MM.1S (cell line): Measurements from ENCODE around the gene ANTKMT.

Experiments
- DNase-seq: peaks from one replicate; pipeline ENCODE4 v3.0.0-alpha.2; 2015
- H2AFZ ChIP-seq: fragments of 300-600 bp; sonication (generic); 2 replicates; pipeline ENCODE4 v1.6.0; 2016; ENCODE audit warnings: antibody characterized with exemption, low read length
- H3F3A ChIP-seq: fragments of 300-600 bp; sonication (generic); 2 replicates; pipeline ENCODE4 v1.6.1; 2016; ENCODE audit warnings: mild to moderate bottlenecking, antibody characterized with exemption, low read length, moderate library complexity, mixed read lengths; ENCODE audit not compliant: insufficient read depth
- H3K27ac ChIP-seq: fragments of 300-600 bp; sonication (generic); 2 replicates; pipeline ENCODE4 v1.5.1; 2016; ENCODE audit warnings: mild to moderate bottlenecking, low read length
- H3K27me3 ChIP-seq: fragments of 300-600 bp; sonication (generic); replicated peaks from 2 replicates; pipeline ENCODE4 v1.6.0; 2016; ENCODE audit warnings: low read length; ENCODE audit not compliant: insufficient read depth
- H3K36me3 ChIP-seq: fragments of 300-600 bp; sonication (generic); replicated peaks from 2 replicates; pipeline ENCODE4 v1.6.1; 2016; ENCODE audit warnings: mild to moderate bottlenecking, low read length, mixed read lengths; ENCODE audit not compliant: insufficient read depth
- H3K4me1 ChIP-seq: fragments of 300-600 bp; sonication (generic); 2 replicates; pipeline ENCODE4 v1.6.1; 2016; ENCODE audit warnings: low read length, mixed read lengths
- H3K4me2 ChIP-seq: fragments of 300-600 bp; sonication (generic); 2 replicates; pipeline ENCODE4 v1.6.0; 2016; ENCODE audit warnings: low read depth, low read length
- H3K4me3 ChIP-seq: fragments of 300-600 bp; sonication (generic); 2 replicates; pipeline ENCODE4 v1.5.1; 2016; ENCODE audit warnings: low read length, mixed read lengths
- H3K79me2 ChIP-seq: fragments of 300-600 bp; sonication (generic); 2 replicates; pipeline ENCODE4 v1.6.1; 2016; ENCODE audit warnings: mixed run types, low read length, mixed read lengths
- H3K9ac ChIP-seq: fragments of 300-600 bp; sonication (generic); 2 replicates; pipeline ENCODE4 v1.6.1; 2016; ENCODE audit warnings: low read length, mixed read lengths
- H3K9me2 ChIP-seq: fragments of 300-600 bp; sonication (generic); replicated peaks from 2 replicates; pipeline ENCODE4 v1.6.1; 2016; ENCODE audit warnings: mild to moderate bottlenecking, low read length, mixed read lengths; ENCODE audit not compliant: insufficient read depth
- H3K9me3 ChIP-seq: fragments of 300-600 bp; sonication (generic); replicated peaks from 2 replicates; pipeline ENCODE4 v1.6.1; 2016; ENCODE audit warnings: mild to moderate bottlenecking, low read length, mixed read lengths; ENCODE audit not compliant: insufficient read depth
- H4K20me1 ChIP-seq: fragments of 300-600 bp; sonication (generic); 2 replicates; pipeline ENCODE4 v1.6.1; 2016; ENCODE audit warnings: mild to moderate bottlenecking, low read length, moderate library complexity, mixed read lengths; ENCODE audit not compliant: insufficient read depth
- EZH2 ChIP-seq: fragments of 300-600 bp; sonication (generic); optimal IDR thresholded peaks from 2 replicates; pipeline ENCODE3; 2017; ENCODE audit warnings: low read depth, mild to moderate bottlenecking, antibody characterized with exemption, low read length, mixed read lengths
- EZH2phosphoT487 ChIP-seq: fragments of 300-600 bp; sonication (generic); IDR thresholded peaks from 2 replicates; pipeline ENCODE4 v1.6.1; 2018; ENCODE audit warnings: antibody characterized with exemption, low read length
- TF ChIP-seq, protein P1 (sequence below): fragments of 300-600 bp; sonication (generic); IDR thresholded peaks from 2 replicates; pipeline ENCODE4 v1.5.1; 2016; ENCODE audit warnings: antibody characterized with exemption, low read length, mixed read lengths

Gene ANTKMT

DNA sequence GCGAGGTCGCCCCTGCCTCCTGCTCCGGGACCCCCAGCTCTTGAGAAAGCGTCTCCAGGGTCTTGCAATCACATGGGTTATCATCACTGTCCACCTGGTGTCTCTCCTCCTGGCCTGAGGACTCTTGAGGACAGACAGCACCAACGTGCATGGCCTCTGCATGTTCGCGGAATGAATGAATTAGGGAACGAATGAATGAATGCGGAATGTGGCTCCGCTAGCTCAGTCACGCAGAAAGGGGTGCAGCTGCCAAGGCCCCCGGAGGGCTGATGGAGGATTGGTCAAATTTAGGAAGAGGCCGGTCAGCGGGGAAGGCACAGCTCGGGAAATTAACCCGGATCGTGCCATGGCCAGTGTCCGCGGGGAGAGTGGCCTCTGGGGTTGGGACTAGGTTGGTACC lies 18.6 kb upstream of the ANTKMT start:
- Histone ChIP-seq H3F3A (no peaks in the 10 kb centered on the region), H3K4me2 (no peak overlapping the region), H3K36me3 (no peaks in the 10 kb centered on the region), H3K79me2 (no peaks in the 10 kb centered on the region), H2AFZ (no peak overlapping the region), H3K27ac (no peak overlapping the region), H3K4me1 (no peaks in the 10 kb centered on the region), H3K9me2 (no peaks in the 10 kb centered on the region), H3K27me3 (peaks cover 82% of the 10 kb centered on the region), H4K20me1 (no peaks in the 10 kb centered on the region), H3K9ac (no peak overlapping the region), H3K4me3 (no peak overlapping the region), H3K9me3 (no peaks in the 10 kb centered on the region)
- no peak for DNase-seq
- TF ChIP-seq, protein P1, sequence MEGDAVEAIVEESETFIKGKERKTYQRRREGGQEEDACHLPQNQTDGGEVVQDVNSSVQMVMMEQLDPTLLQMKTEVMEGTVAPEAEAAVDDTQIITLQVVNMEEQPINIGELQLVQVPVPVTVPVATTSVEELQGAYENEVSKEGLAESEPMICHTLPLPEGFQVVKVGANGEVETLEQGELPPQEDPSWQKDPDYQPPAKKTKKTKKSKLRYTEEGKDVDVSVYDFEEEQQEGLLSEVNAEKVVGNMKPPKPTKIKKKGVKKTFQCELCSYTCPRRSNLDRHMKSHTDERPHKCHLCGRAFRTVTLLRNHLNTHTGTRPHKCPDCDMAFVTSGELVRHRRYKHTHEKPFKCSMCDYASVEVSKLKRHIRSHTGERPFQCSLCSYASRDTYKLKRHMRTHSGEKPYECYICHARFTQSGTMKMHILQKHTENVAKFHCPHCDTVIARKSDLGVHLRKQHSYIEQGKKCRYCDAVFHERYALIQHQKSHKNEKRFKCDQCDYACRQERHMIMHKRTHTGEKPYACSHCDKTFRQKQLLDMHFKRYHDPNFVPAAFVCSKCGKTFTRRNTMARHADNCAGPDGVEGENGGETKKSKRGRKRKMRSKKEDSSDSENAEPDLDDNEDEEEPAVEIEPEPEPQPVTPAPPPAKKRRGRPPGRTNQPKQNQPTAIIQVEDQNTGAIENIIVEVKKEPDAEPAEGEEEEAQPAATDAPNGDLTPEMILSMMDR: no peak
- TF ChIP-seq EZH2phosphoT487 (no peak), EZH2 (no peak)

GRCh38 chr16:703406-703805 lies 17.5 kb upstream of the ANTKMT start:
- TF ChIP-seq EZH2: no peak
- TF ChIP-seq, protein P1: no peak
- TF ChIP-seq EZH2phosphoT487: no peak
- Histone ChIP-seq H3F3A (no peaks in the 10 kb centered on the region), H4K20me1 (no peaks in the 10 kb centered on the region), H3K27ac (no peak overlapping the region), H3K79me2 (no peaks in the 10 kb centered on the region), H3K4me1 (no peaks in the 10 kb centered on the region), H2AFZ (no peak overlapping the region), H3K4me3 (no peak overlapping the region), H3K9me2 (no peaks in the 10 kb centered on the region), H3K9ac (no peak overlapping the region), H3K36me3 (no peaks in the 10 kb centered on the region), H3K27me3 (peaks cover 77% of the 10 kb centered on the region), H3K4me2 (no peak overlapping the region), H3K9me3 (no peaks in the 10 kb centered on the region)
- no peak for DNase-seq

GRCh38 chr16:704047-704446 lies 16.9 kb upstream of the ANTKMT start:
- no peak overlapping the region for H3K4me3 ChIP-seq
- H3K9me2 ChIP-seq: no peaks in the 10 kb centered on the region
- no peaks in the 10 kb centered on the region for H3F3A ChIP-seq
- no peaks in the 10 kb centered on the region for H3K4me1 ChIP-seq
- H3K79me2 ChIP-seq: no peaks in the 10 kb centered on the region
- no peaks in the 10 kb centered on the region for H3K36me3 ChIP-seq
- H3K27ac ChIP-seq: no peak overlapping the region
- no peak overlapping the region for H2AFZ ChIP-seq
- no peak for DNase-seq
- H3K27me3 ChIP-seq: peaks cover 78% of the 10 kb centered on the region
- H3K9ac ChIP-seq: no peak overlapping the region
- no peaks in the 10 kb centered on the region for H4K20me1 ChIP-seq
- no peaks in the 10 kb centered on the region for H3K9me3 ChIP-seq
- no peak for TF ChIP-seq EZH2
- TF ChIP-seq EZH2phosphoT487: no peak
- TF ChIP-seq, protein P1: no peak
- H3K4me2 ChIP-seq: no peak overlapping the region
